Pancreas (tissue), 10 donors: Measurements from ENCODE around the gene PLEKHO1. TPM values are rescaled to one million over a fixed set of nuclear protein-coding genes. Genes with fewer than 3 reads are reported as not detected.

Experiments used
- ATAC-seq, 4 donors: fragments of 200-7000 bp; cut with Tn5 transposase; one replicate each; pipeline versions ENCODE4 v1.8.0 to v1.9.1; 2020; ENCODE audit warnings: mild to moderate bottlenecking in 4 of 4, moderate library complexity in 4 of 4
- DNase-seq, 6 donors: peaks; one replicate each; pipeline ENCODE4 v3.0.0-alpha.2; 2020
- FAIRE-seq: peaks from 2 replicates; lab custom pipeline; 2012; peaks lifted over from hg19 to GRCh38; lab: Jason Lieb, UNC
- H3K27ac ChIP-seq, 4 donors: fragments of 200-600 bp; sonication (generic); 1 replicate in 3 of 4; 2 replicates in 1 of 4; pipeline versions ENCODE4 v1.5.0 to v1.8.0; 2020
- H3K27me3 ChIP-seq, 4 donors: fragments of 200-600 bp; one replicate each; pipeline ENCODE4 v1.8.0; 2021
- H3K36me3 ChIP-seq, 3 donors: fragments of 200-600 bp; sonication (generic) in 1 of 3; one replicate each; pipeline versions ENCODE4 v1.5.0 to v1.8.0; 2020 to 2021
- H3K4me1 ChIP-seq, 3 donors: fragments of 200-600 bp; one replicate each; pipeline ENCODE4 v1.8.0; 2021
- H3K4me3 ChIP-seq, 4 donors: fragments of 200-600 bp; sonication (generic) in 2 of 4; one replicate each; pipeline versions ENCODE4 v1.5.0 to v1.8.0; 2020 to 2021
- H3K9me3 ChIP-seq, 4 donors: fragments of 200-600 bp; one replicate each; pipeline ENCODE4 v1.8.0; 2021
- CTCF ChIP-seq, 4 donors: fragments of 200-600 bp; sonication (generic) in 3 of 4; IDR thresholded peaks; one replicate each; pipeline versions ENCODE4 v1.5.0 to v1.8.0; 2021; ENCODE audit warnings: antibody characterized with exemption in 4 of 4
- WGBS, 2 donors: extraction: QIAGEN DNeasy Blood & Tissue Kit; methylation state at CpG; one replicate each; pipeline ENCODE4 v1.1.7; 2013; 5-methylcytosine and 5-hydroxymethylcytosine counted together
- intact Hi-C, 3 donors: fragments of 100-400 bp; cut with DNase I; formaldehyde crosslinking; loops; one replicate each; pipeline versions ENCODE4 v1.11.1 to v1.14.2; 2022
- polyA plus RNA-seq, 2 donors: library from polyadenylated mRNA; stranded (reverse); fragments of 200-250 nt; gene quantifications; one replicate each; pipeline ENCODE4 v1.2.3, GENCODE V29; 2013
- total RNA-seq, 6 donors: library from RNA; stranded (reverse); fragmentation: NEBNext Ultra II Directional in 4 of 6; extraction: Animal tissue kit (Norgen Biotek cat#: 25700) in 4 of 6; gene quantifications; one replicate each; pipeline versions ENCODE4 v1.2.1 to v1.2.4, GENCODE V29; 2021 to 2023
- donor health status: healthy with polysubstance abuse.
- donor health status: DM: no; HTN: no; CAD: no; lungs with moderate emphysema.
- donor health status: DM: no; HTN: no; CAD: no.
- donor health status: control.
- donor health status: control.
- donor health status: Bipolar disorder and iron deficiency.
- donor health status: DM: yes; HTN: yes; CAD: no.
- donor health status: DM: no; HTN: no; CAD: no.
- donor health status: DM: no; HTN: no; CAD: no.
- donor health status: DM: yes; HTN: yes; CAD: no.

Gene PLEKHO1
- total and polyA plus RNA-seq, 8 donors, result 1.2 to 16.1 (median 7.3) TPM

- Histone ChIP-seq H3K4me1 (no peaks in the 10 kb centered on the region), H3K36me3 (no peaks in the 10 kb centered on the region), H3K4me3 (no peak overlapping the region), H3K27me3 (no peaks in the 10 kb centered on the region), H3K27ac (no peak overlapping the region), H3K9me3 (no peaks in the 10 kb centered on the region)
- FAIRE-seq (no peak), ATAC-seq (no peak), DNase-seq (no peak)
- intact Hi-C loops, result no loop called here
- no peak for TF ChIP-seq CTCF (IDR thresholded peaks at IDR 0.05)
- WGBS, 2 donors, result 89 to 92% methylated on average over 2 of the region's 2 CpGs
Observed at GRCh38 chr1:150110116-150110515, 39.6 kb upstream of the PLEKHO1 start.

GRCh38 chr1:150111670-150112069 lies 38.0 kb upstream of the PLEKHO1 start:
- intact Hi-C loops, result no loop called here
- DNase-seq (no peak), FAIRE-seq (no peak), ATAC-seq (no peak)
- Histone ChIP-seq H3K36me3 (no peaks in the 10 kb centered on the region), H3K4me1 (no peaks in the 10 kb centered on the region), H3K9me3 (no peaks in the 10 kb centered on the region), H3K4me3 (no peak overlapping the region), H3K27me3 (no peaks in the 10 kb centered on the region), H3K27ac (no peak overlapping the region)
- WGBS, 2 donors, result 53 to 61% methylated on average over 5 of the region's 5 CpGs
- TF ChIP-seq CTCF (IDR thresholded peaks at IDR 0.05), result no peak

- no peak for FAIRE-seq
- no peak overlapping the region for H3K27ac ChIP-seq
Observed at GRCh38 chr1:150115121-150115520, 34.6 kb upstream of the PLEKHO1 start.

GRCh38 chr1:150118716-150119115 lies 31.0 kb upstream of the PLEKHO1 start:
- Histone ChIP-seq H3K27ac (no peak overlapping the region), H3K4me3 (no peak overlapping the region), H3K36me3 (no peaks in the 10 kb centered on the region), H3K27me3 (no peaks in the 10 kb centered on the region), H3K9me3 (no peaks in the 10 kb centered on the region), H3K4me1 (no peaks in the 10 kb centered on the region)
- TF ChIP-seq CTCF (IDR thresholded peaks at IDR 0.05), result no peak
- ATAC-seq (no peak), DNase-seq (no peak), FAIRE-seq (no peak)
- intact Hi-C loops, result no loop called here
- 90 to 94% methylated on average over 2 of the region's 2 CpGs for WGBS, 2 donors

More at GRCh38 chr1:150115121-150115520, 34.6 kb upstream of the PLEKHO1 start:
- H3K4me3 ChIP-seq, result no peak overlapping the region
- H3K36me3 ChIP-seq, result no peaks in the 10 kb centered on the region
- DNase-seq, result no peak
- ATAC-seq, result no peak
- intact Hi-C loops, result no loop called here
- no peak for TF ChIP-seq CTCF (IDR thresholded peaks at IDR 0.05)
- no peaks in the 10 kb centered on the region for H3K4me1 ChIP-seq
- no peaks in the 10 kb centered on the region for H3K9me3 ChIP-seq
- WGBS, 2 donors, result 88 to 95% methylated on average over 1 of the region's 1 CpG
- no peaks in the 10 kb centered on the region for H3K27me3 ChIP-seq

- FAIRE-seq (no peak), DNase-seq (no peak), ATAC-seq (no peak)
- intact Hi-C loops, result no loop called here
- H3K4me1 ChIP-seq, result no peaks in the 10 kb centered on the region
- no peak for TF ChIP-seq CTCF (IDR thresholded peaks at IDR 0.05)
- H3K4me3 ChIP-seq, result no peak overlapping the region
- no peaks in the 10 kb centered on the region for H3K36me3 ChIP-seq
- H3K27ac ChIP-seq, result no peak overlapping the region
- WGBS, 2 donors, result 57 to 70% methylated on average over 1 of the region's 1 CpG
- H3K9me3 ChIP-seq, result no peaks in the 10 kb centered on the region
- no peaks in the 10 kb centered on the region for H3K27me3 ChIP-seq
Observed at GRCh38 chr1:150121236-150121862, 28.4 kb upstream of the PLEKHO1 start.
